ENCODE results near the gene LCP2. TPM values are rescaled to one million over a fixed set of nuclear protein-coding genes. Genes with fewer than 3 reads are reported as not detected.

Gene LCP2
- total RNA-seq, 1 experiment from 2014 or later = not detected

- no peaks in the 10 kb centered on the region for H3K79me2 ChIP-seq (ENCODE audit: low read depth)
- H3K9me3 ChIP-seq (ENCODE audit: insufficient read depth, low read depth) = no peaks in the 10 kb centered on the region
- H3K36me3 ChIP-seq (ENCODE audit: low read depth) = no peaks in the 10 kb centered on the region
- DNase-seq = no peak
- no peak for TF ChIP-seq CTCF (conservative IDR thresholded peaks at IDR 0.05)
- TF ChIP-seq EZH2 (IDR thresholded peaks at IDR 0.05; ENCODE audit: low read depth) = no peak
- H3F3A ChIP-seq (ENCODE audit: insufficient read depth, low read depth) = no peaks in the 10 kb centered on the region
- H3K4me2 ChIP-seq = no peak overlapping the region
- no peak overlapping the region for H3K27ac ChIP-seq
- intact Hi-C loops (cut with micrococcal nuclease; ENCODE audit: unreplicated experiment) = no loop called here
- no peaks in the 10 kb centered on the region for H4K20me1 ChIP-seq (ENCODE audit: insufficient read depth)
- BruUV-seq (replicated peaks) = no TSS peak
- no peaks in the 10 kb centered on the region for H3K4me1 ChIP-seq (replicated peaks; ENCODE audit: insufficient read depth)
- POLR2A ChIA-PET (ENCODE audit: unreplicated experiment) = no interaction called here
- H3K27me3 ChIP-seq (ENCODE audit: insufficient read depth, low read depth) = no peaks in the 10 kb centered on the region
- CTCF ChIA-PET = no interaction called here
- no peak overlapping the region for H2AFZ ChIP-seq
- no peak overlapping the region for H3K4me3 ChIP-seq
- H3K9me2 ChIP-seq (ENCODE audit: insufficient read depth) = no peaks in the 10 kb centered on the region
Observed at GRCh38 chr5:170337045-170337733, 39.6 kb upstream of the LCP2 start.

GRCh38 chr5:170336065-170336464 lies 38.5 kb upstream of the LCP2 start:
- TF ChIP-seq CTCF (conservative IDR thresholded peaks at IDR 0.05) (no peak), EZH2 (IDR thresholded peaks at IDR 0.05; ENCODE audit: low read depth) (no peak)
- POLR2A ChIA-PET (ENCODE audit: unreplicated experiment) = no interaction called here
- Histone ChIP-seq H3K9me2 (ENCODE audit: insufficient read depth) (no peaks in the 10 kb centered on the region), H3K4me2 (no peak overlapping the region), H3K79me2 (ENCODE audit: low read depth) (no peaks in the 10 kb centered on the region), H3K4me1 (replicated peaks; ENCODE audit: insufficient read depth) (peaks cover 4% of the 10 kb centered on the region; the same call in 1 of the 2 replicates), H3K27me3 (ENCODE audit: insufficient read depth, low read depth) (no peaks in the 10 kb centered on the region), H3K36me3 (ENCODE audit: low read depth) (no peaks in the 10 kb centered on the region), H3K4me3 (no peak overlapping the region), H2AFZ (no peak overlapping the region), H4K20me1 (ENCODE audit: insufficient read depth) (no peaks in the 10 kb centered on the region), H3K9me3 (ENCODE audit: insufficient read depth, low read depth) (no peaks in the 10 kb centered on the region), H3K27ac (no peak overlapping the region), H3F3A (ENCODE audit: insufficient read depth, low read depth) (no peaks in the 10 kb centered on the region)
- intact Hi-C loops (cut with micrococcal nuclease; ENCODE audit: unreplicated experiment) = no loop called here
- no peak for DNase-seq
- no TSS peak for BruUV-seq (replicated peaks)
- CTCF ChIA-PET = no interaction called here

- CTCF ChIA-PET = no interaction called here
- intact Hi-C loops (cut with micrococcal nuclease; ENCODE audit: unreplicated experiment) = no loop called here
Observed at GRCh38 chr5:170334626-170335025, 37.0 kb upstream of the LCP2 start.

More at GRCh38 chr5:170334626-170335025, 37.0 kb upstream of the LCP2 start:
- H4K20me1 ChIP-seq (ENCODE audit: insufficient read depth) = no peaks in the 10 kb centered on the region
- no peak overlapping the region for H3K27ac ChIP-seq
- no peaks in the 10 kb centered on the region for H3K36me3 ChIP-seq (ENCODE audit: low read depth)
- no peak overlapping the region for H3K4me2 ChIP-seq
- H3K4me3 ChIP-seq = no peak overlapping the region
- no TSS peak for BruUV-seq (replicated peaks)
- no peaks in the 10 kb centered on the region for H3K9me3 ChIP-seq (ENCODE audit: insufficient read depth, low read depth)
- no peaks in the 10 kb centered on the region for H3K9me2 ChIP-seq (ENCODE audit: insufficient read depth)
- TF ChIP-seq CTCF (conservative IDR thresholded peaks at IDR 0.05) (no peak), EZH2 (IDR thresholded peaks at IDR 0.05; ENCODE audit: low read depth) (no peak)
- H3K4me1 ChIP-seq (replicated peaks; ENCODE audit: insufficient read depth) = peaks cover 10% of the 10 kb centered on the region; the same call in 1 of the 2 replicates
- H3K27me3 ChIP-seq (ENCODE audit: insufficient read depth, low read depth) = no peaks in the 10 kb centered on the region
- no peaks in the 10 kb centered on the region for H3F3A ChIP-seq (ENCODE audit: insufficient read depth, low read depth)
- no peak overlapping the region for H2AFZ ChIP-seq
- DNase-seq = no peak
- POLR2A ChIA-PET (ENCODE audit: unreplicated experiment) = interaction anchor here (0.6 to 0.7 kb wide), 2 partner anchors 411 to 880 kb away, joined by 4 to 5 read pairs; no protein-coding TSS in a partner anchor
- no peaks in the 10 kb centered on the region for H3K79me2 ChIP-seq (ENCODE audit: low read depth)
